K562 (cell line): ENCODE measurements around the gene ZC3H10. TPM values are rescaled to one million over a fixed set of nuclear protein-coding genes. Genes with fewer than 3 reads are reported as not detected.

ENCODE experiments used
- ARID1B ChIP-seq: fragments of 450-650 bp; IDR thresholded peaks from 2 replicates; pipeline ENCODE4 v1.6.1; 2016; ENCODE audit warnings: antibody characterized with exemption, mild to moderate bottlenecking, inconsistent platforms
- CBX1 ChIP-seq: sonication (generic); IDR thresholded peaks from 2 replicates; pipeline ENCODE4 v1.6.1; 2016; ENCODE audit warnings: antibody characterized with exemption, low read depth, mild to moderate bottlenecking
- DEAF1 ChIP-seq: fragments of 450-650 bp; formaldehyde crosslinking; IDR thresholded peaks from 2 replicates; pipeline ENCODE4 v1.4.0; 2020; ENCODE audit warnings: mild to moderate bottlenecking, moderate library complexity
- ELK3 ChIP-seq: fragments of 450-650 bp; formaldehyde crosslinking; IDR thresholded peaks from 2 replicates; pipeline ENCODE4 v1.4.0; 2020; ENCODE audit warnings: mild to moderate bottlenecking
- GABPA ChIP-seq: fragments of 200-800 bp; sonication (Bioruptor generic); conservative IDR thresholded peaks from 2 replicates; pipeline ENCODE4 v1.6.1; 2016; ENCODE audit warnings: low read depth, missing genetic modification characterization, missing compliant biosample characterization
- HNRNPH1 ChIP-seq: fragments of 200-400 bp; formaldehyde crosslinking; optimal IDR thresholded peaks from 2 replicates; pipeline ENCODE3; 2017; ENCODE audit warnings: low read depth, mild to moderate bottlenecking, low read length, moderate library complexity
- MECOM ChIP-seq: fragments of 250-450 bp; sonication (Bioruptor Pico); IDR thresholded peaks from 2 replicates; pipeline ENCODE4 v1.8.0; 2022; ENCODE audit warnings: inconsistent platforms
- NBN ChIP-seq: fragments of 450-650 bp; IDR thresholded peaks from 2 replicates; pipeline ENCODE4 v1.6.1; 2016; ENCODE audit warnings: low read depth, mild to moderate bottlenecking
- RBM15 ChIP-seq: fragments of 200-400 bp; formaldehyde crosslinking; IDR thresholded peaks from 2 replicates; pipeline ENCODE4 v1.6.1; 2018; ENCODE audit warnings: mild to moderate bottlenecking, low read length, moderate library complexity; ENCODE audit not compliant: insufficient read depth
- SAP30 ChIP-seq: fragments of 200-600 bp; sonication (generic); IDR thresholded peaks from 2 replicates; pipeline ENCODE4 v1.6.1; 2012; ENCODE audit warnings: borderline replicate concordance, low read depth, mild to moderate bottlenecking, moderate library complexity, low read length, control low read depth, inconsistent platforms; ENCODE audit not compliant: insufficient read depth, poor library complexity, severe bottlenecking
- TAF1 ChIP-seq: IDR thresholded peaks from 2 replicates; pipeline ENCODE4 v1.6.1; 2011; ENCODE audit warnings: mild to moderate bottlenecking, low read length, moderate library complexity; ENCODE audit not compliant: insufficient read depth, control insufficient read depth, severe bottlenecking; ENCODE audit errors: extremely low read depth
- TEAD2 ChIP-seq: fragments of 450-650 bp; IDR thresholded peaks from 2 replicates; pipeline ENCODE4 v1.6.1; 2016; ENCODE audit warnings: missing genetic modification characterization, control low read depth, missing compliant biosample characterization
- THRB ChIP-seq: fragments of 450-650 bp; formaldehyde crosslinking; conservative IDR thresholded peaks from 2 replicates; pipeline ENCODE4 v1.4.0; 2022; ENCODE audit warnings: mild to moderate bottlenecking, missing genetic modification characterization
- ZBED1 ChIP-seq: IDR thresholded peaks from 2 replicates; pipeline ENCODE4 v1.6.1; 2014
- ZC3H4 ChIP-seq: sonication (generic); formaldehyde crosslinking; IDR thresholded peaks from 2 replicates; pipeline ENCODE4 v1.9.0; 2021; ENCODE audit warnings: missing genetic modification reagents, borderline replicate concordance
- ZNF408 ChIP-seq: fragments of 250-450 bp; sonication (Bioruptor Pico); IDR thresholded peaks from 2 replicates; pipeline ENCODE4 v1.4.0; 2020; ENCODE audit warnings: low read depth, mild to moderate bottlenecking, moderate library complexity
- ZNF436 ChIP-seq: fragments of 250-450, 450-650 bp; sonication (Bioruptor Pico); formaldehyde crosslinking; IDR thresholded peaks from 2 replicates; pipeline ENCODE4 v1.7.0; 2020; ENCODE audit warnings: mild to moderate bottlenecking
- polyA plus RNA-seq, 8 experiments: library from polyadenylated mRNA; depleted of rRNA in 4 of 8; stranded (reverse) in 5 of 8; unstranded in 3 of 8; fragments of >200 nt; fragmentation: Nextera tagmentation in 2 of 8; fragmentation: Illumina TruSeq in 1 of 8; extraction: Ambion mirVana in 2 of 8; extraction: Trizol in 1 of 8; gene quantifications; 2 replicates each; pipeline versions ENCODE4 v1.2.1 to v1.2.3, GENCODE V29; 2011 to 2014; ENCODE audit warnings: inconsistent platforms in 1 of 8, missing spikeins in 1 of 8
- total RNA-seq, 7 experiments: library from RNA; depleted of rRNA in 6 of 7; stranded (reverse); fragments of >200 nt in 6 of 7; fragmentation: Illumina TruSeq in 2 of 7; extraction: Trizol in 2 of 7; gene quantifications; 2 replicates each; pipeline versions ENCODE4 v1.2.1 to v1.2.3, GENCODE V29; 2011 to 2021; ENCODE audit warnings: low replicate concordance in 1 of 7
- TF ChIP-seq, protein P1 (sequence below): fragments of 250-450 bp; sonication (Bioruptor Pico); IDR thresholded peaks from 2 replicates; pipeline ENCODE4 v1.8.0; 2022; ENCODE audit warnings: inconsistent platforms, mild to moderate bottlenecking, moderate library complexity, borderline replicate concordance
- TF ChIP-seq, protein P2 (sequence below): IDR thresholded peaks from 2 replicates; pipeline ENCODE4 v1.6.1; 2011; ENCODE audit not compliant: insufficient read length; ENCODE audit errors: extremely low read depth
- TF ChIP-seq, protein P3 (sequence below): sonication (generic); formaldehyde crosslinking; IDR thresholded peaks from 2 replicates; pipeline ENCODE4 v1.9.0; 2022; ENCODE audit warnings: mild to moderate bottlenecking, missing genetic modification reagents

The ZC3H10 gene
- total and polyA plus RNA-seq, 9 of the 15 experiments (the other 6 are each of a cell fraction or from before 2014, with no cell fraction given): 0.31 to 4.1 (median 1.6) TPM

- TF ChIP-seq THRB (CRISPR knock-in tag) (no peak), HNRNPH1 (no peak), ZNF408 (CRISPR knock-in tag) (no peak), ZNF436 (CRISPR knock-in tag) (no peak), DEAF1 (CRISPR knock-in tag) (no peak), TAF1 (peak; percentile 23), NBN (peak; percentile 84), ARID1B (peak; percentile 83), CBX1 (no peak), MECOM (CRISPR knock-in tag) (no peak), GABPA (tag) (no peak), TEAD2 (tag) (no peak), RBM15 (no peak), SAP30 (peak; percentile 46), ZC3H4 (CRISPR knock-in tag) (no peak), ZBED1 (peak; percentile 5; the same call in 1 of the 2 replicates), ELK3 (no peak)
- TF ChIP-seq, protein P1, sequence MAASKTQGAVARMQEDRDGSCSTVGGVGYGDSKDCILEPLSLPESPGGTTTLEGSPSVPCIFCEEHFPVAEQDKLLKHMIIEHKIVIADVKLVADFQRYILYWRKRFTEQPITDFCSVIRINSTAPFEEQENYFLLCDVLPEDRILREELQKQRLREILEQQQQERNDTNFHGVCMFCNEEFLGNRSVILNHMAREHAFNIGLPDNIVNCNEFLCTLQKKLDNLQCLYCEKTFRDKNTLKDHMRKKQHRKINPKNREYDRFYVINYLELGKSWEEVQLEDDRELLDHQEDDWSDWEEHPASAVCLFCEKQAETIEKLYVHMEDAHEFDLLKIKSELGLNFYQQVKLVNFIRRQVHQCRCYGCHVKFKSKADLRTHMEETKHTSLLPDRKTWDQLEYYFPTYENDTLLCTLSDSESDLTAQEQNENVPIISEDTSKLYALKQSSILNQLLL (CRISPR knock-in tag): no peak
- TF ChIP-seq, protein P2, sequence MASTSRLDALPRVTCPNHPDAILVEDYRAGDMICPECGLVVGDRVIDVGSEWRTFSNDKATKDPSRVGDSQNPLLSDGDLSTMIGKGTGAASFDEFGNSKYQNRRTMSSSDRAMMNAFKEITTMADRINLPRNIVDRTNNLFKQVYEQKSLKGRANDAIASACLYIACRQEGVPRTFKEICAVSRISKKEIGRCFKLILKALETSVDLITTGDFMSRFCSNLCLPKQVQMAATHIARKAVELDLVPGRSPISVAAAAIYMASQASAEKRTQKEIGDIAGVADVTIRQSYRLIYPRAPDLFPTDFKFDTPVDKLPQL: no peak
- TF ChIP-seq, protein P3, sequence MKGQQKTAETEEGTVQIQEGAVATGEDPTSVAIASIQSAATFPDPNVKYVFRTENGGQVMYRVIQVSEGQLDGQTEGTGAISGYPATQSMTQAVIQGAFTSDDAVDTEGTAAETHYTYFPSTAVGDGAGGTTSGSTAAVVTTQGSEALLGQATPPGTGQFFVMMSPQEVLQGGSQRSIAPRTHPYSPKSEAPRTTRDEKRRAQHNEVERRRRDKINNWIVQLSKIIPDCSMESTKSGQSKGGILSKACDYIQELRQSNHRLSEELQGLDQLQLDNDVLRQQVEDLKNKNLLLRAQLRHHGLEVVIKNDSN (CRISPR knock-in tag): peak; percentile 29; the same call in 1 of the 2 replicates
Measured at GRCh38 chr12:56079723-56080555, 38.1 kb upstream of the ZC3H10 start, which contains the start of gene ERBB3 (continued).
